Measurements from ENCODE around the gene SNED1.

- TF ChIP-seq CTCF (IDR thresholded peaks at IDR 0.05) (no peak), EP300 (IDR thresholded peaks at IDR 0.05) (no peak), POLR2AphosphoS5 (IDR thresholded peaks at IDR 0.05) (no peak), POLR2A (IDR thresholded peaks at IDR 0.05) (no peak)
These were observed 33.2 kb downstream of the SNED1 start for GRCh38 chr2:241031436-241032165.

Measured in sigmoid colon (tissue), 4 donors.